GM18907 (cell line): ENCODE results near the gene LMNTD2.

Source experiments
- ATAC-seq: cut with Tn5 transposase; IDR thresholded peaks from one replicate; pipeline ENCODE4 v1.9.1; 2021; ENCODE audit warnings: mild to moderate bottlenecking, moderate library complexity; ENCODE audit not compliant: unreplicated experiment

The LMNTD2 gene, protein sequence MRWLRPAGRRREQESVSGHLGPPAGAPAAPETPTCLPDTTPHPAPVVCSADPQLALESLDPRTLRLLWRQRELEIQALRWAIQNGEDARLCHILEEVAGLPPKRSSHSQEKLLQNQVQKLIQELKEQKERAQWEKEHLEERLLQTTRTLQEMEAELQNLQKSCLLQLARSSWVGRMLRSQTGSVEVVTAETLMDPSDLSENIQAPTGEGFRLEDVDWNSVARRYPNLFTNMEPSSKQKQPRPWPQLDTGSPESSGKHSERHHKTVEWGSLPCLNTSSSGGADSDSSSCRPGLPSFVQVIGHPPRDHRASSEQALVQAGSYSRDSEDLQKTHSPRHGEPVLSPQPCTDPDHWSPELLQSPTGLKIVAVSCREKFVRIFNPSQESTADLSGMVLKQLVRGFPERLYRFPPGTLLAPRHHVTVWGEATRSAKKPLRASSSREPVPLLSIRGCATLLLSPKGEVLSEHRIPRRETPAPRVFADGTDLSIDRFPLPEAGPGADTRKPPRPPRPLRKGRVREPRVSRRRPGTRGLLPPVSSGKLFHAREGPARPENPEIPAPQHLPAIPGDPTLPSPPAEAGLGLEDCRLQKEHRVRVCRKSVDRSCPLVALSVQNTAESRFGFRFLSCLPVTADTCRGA

DNA sequence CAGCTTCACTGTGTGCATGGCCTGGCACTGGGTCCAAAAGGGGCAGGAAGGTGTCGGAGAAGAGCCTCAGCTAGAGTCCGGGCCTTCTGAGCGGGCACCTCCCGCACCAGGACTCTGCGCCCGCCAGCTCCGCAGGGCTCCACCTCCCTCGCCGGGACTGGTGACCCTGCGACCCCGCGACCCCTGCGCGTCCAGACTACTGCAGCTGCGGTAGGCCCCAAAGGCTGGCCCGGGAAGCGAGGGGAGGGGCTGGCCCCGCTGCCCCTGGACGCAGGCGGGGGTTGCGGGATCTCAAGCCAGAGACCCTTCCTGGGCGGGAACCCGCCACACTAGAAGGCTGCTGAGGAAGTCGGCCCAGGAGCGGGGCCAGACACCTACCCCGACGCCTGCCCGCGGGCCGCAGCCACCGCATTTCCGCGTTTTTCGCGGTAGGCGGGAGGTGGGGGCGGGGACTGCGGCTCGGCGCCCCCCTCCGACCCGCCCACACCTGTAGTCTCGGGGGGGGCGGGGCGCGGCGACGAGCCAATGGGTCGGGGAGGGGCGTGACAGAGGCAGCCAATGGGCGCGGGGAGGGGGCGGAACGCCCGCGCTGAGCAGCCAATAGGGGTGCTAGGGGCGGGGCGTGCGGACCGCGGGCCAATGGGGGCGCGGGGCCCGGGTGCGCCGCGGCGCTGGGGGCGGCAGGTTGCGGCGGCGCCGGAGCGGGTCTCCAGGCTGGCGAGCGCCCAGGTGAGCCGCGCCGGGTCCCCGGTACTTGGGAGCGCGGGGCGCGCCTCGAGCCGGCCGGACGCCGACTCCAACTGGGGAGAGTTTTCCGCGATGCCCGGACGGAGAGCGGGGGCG, at the start of gene LMNTD2, which contains the start of gene RASSF7:
TSS of gene LMNTD2 (minus strand) at position 434 of the 843 bp plus-strand sequence. CDS start at position 412, 22 bp downstream.
TSS of gene RASSF7 (plus strand) at position 666 of the 843 bp plus-strand sequence. CDS start 799 bp downstream, outside the sequence.
- ATAC-seq: peak; percentile 59

DNA sequence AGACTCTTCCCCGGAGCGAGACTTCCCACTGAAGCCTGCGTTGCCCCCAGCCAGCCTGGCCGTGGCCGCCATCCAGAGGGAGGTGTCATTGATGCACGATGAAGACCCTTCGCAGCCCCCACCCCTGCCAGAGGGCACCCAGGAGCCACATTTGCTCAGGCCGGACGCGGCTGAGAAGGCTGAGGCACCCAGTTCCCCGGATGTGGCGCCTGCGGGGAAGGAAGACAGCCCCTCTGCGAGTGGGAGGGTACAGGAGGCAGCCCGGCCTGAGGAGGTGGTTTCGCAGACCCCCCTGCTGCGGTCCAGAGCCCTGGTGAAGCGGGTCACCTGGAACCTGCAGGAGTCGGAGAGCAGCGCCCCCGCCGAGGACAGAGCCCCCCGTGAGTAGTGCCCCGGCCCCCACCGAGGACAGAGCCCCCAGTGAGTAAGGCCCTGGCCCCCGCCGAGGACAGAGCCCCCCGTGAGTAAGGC, 48.8 kb upstream of the LMNTD2 start:
- ATAC-seq: no peak

DNA sequence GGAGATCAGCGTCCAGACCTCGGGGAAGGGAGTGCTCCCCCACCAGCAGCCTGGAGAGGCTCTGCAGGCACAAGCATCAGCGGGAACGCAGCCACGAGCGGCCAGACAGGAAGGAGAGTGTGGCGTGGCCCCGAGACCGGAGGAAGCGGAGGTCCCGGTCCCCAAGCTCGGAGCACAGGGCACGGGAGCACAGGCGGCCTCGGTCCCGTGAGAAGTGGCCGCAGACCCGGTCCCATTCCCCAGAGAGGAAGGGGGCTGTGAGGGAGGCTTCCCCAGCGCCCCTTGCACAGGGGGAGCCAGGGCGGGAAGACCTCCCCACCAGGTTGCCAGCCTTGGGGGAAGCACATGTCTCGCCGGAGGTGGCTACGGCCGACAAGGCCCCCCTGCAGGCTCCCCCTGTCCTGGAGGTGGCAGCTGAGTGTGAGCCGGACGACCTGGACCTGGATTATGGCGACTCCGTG, 48.3 kb upstream of the LMNTD2 start:
- ATAC-seq: no peak

DNA sequence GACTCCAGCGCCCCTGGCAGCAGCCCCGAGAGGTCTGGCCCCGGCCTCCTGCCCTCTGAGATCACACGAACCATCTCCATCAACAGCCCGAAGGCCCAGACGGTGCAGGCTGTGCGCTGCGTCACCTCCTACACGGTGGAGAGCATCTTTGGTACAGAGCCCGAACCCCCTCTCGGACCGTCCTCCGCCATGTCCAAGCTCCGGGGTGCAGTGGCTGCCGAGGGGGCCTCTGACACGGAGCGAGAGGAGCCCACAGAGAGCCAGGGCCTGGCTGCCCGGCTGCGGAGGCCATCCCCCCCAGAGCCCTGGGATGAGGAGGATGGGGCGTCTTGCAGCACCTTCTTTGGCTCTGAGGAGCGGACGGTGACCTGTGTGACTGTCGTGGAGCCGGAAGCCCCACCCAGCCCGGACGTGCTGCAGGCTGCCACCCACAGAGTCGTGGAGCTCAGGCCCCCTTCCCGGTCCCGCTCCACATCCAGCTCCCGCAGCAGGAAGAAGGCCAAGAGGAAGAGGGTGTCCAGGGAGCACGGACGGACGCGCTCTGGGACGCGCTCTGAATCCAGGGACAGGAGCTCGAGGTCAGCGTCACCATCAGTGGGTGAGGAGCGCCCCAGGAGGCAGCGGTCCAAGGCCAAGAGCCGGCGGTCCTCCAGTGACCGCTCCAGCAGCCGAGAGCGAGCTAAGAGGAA, 47.6 kb upstream of the LMNTD2 start:
- ATAC-seq: no peak

DNA sequence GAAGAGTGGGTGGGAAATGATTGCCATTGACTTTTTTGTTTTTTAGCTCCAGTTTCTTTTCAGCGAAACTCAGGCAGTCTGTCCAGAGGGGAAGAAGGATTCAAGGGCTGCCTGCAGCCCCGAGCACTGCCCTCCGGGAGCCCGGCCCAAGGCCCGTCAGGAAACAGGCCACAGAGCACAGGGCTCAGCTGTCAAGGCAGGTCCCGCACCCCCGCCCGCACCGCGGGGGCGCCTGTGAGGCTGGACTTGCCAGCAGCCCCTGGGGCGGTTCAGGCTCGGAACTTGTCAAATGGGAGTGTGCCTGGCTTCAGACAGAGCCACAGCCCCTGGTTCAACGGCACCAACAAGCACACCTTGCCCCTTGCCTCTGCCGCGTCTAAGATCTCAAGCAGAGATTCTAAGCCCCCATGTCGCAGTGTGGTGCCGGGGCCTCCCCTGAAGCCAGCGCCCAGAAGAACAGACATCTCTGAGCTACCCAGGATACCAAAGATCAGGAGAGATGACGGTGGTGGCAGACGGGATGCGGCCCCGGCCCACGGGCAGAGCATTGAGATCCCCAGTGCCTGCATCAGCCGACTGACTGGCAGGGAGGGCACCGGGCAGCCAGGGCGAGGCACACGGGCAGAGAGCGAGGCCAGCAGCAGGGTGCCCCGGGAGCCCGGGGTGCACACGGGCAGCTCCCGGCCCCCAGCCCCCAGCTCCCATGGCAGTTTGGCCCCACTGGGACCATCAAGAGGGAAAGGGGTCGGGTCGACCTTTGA, 46.7 kb upstream of the LMNTD2 start:
- no peak for ATAC-seq

DNA sequence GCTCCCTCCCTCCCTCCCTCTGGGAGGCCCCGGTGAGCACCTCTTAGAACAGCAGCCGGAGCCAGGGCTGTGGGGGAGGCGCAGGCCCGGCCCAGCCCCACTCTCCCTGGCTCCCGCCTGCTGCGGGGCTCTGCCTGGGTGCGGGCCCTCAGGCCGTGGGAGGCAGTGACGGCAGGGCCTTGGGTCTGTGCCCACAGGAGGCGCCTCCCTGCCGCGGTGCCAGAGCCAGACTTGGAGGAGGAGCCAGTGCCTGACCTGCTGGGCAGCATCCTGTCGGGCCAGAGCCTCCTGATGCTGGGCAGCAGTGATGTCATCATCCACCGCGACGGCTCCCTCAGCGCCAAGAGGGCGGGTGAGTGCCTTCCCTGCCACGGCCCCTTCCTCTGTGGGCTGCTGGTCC, 45.7 kb upstream of the LMNTD2 start:
- no peak for ATAC-seq

DNA sequence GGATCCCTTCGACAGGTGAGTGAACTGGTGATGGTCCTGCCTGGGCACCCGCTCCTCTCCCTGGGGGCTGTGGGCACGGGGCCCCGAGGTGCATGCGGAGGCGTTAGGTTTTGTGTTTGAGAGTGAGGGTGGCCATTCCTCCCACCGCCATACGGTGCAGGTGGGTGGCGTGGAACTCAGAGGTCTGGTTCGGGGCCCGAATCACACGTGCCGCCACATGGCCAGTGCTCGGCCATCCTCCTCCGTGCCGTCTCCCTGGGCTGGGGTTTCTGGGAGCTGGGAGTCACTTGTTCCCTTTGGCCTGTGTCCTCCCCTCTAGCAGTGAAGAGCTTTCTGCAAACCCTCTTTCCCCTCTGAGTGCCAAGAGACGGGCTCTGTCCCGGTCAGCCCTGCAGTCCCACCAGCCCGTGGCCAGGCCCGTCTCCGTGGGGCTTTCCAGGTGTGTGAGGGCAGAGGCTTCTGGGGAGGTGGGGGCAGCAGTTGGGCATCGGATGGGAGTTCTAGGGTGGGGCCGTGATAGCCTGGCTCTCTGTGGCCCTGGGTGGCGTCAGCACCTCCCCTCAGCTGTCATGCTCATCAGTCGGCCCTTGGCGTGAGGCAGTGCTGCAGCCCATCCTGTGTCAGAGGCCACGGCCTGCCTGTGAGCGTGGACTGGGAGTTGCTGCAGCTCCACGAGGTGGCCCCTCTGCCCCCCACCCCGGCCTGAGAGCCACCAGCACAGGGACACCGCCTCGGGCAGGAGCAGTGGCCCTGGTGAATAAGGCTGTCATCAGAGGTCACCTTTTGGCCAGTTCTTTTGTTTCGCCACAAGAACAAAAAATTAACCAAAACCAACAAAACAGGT, 45.0 kb upstream of the LMNTD2 start:
- no peak for ATAC-seq

DNA sequence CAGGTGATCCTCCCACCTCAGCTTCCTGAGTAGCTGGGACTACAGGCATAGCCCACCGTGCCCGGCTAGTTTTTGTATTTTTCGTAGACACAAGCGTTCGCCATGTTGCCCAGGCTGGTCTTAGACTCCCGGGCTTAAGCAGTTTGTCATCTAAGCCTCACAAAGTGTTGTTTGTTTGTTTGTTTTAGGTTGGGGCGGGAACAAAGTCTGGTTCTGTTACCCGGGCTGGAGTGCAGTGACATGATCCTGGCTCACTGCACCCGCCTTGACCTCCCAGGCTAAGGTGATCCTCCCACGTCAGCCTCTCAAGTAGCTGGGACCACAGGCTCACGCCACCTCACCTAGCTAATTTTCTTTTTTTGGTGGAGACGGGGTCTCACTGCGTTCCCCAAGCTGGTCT, 42.6 kb upstream of the LMNTD2 start:
- ATAC-seq: no peak

DNA sequence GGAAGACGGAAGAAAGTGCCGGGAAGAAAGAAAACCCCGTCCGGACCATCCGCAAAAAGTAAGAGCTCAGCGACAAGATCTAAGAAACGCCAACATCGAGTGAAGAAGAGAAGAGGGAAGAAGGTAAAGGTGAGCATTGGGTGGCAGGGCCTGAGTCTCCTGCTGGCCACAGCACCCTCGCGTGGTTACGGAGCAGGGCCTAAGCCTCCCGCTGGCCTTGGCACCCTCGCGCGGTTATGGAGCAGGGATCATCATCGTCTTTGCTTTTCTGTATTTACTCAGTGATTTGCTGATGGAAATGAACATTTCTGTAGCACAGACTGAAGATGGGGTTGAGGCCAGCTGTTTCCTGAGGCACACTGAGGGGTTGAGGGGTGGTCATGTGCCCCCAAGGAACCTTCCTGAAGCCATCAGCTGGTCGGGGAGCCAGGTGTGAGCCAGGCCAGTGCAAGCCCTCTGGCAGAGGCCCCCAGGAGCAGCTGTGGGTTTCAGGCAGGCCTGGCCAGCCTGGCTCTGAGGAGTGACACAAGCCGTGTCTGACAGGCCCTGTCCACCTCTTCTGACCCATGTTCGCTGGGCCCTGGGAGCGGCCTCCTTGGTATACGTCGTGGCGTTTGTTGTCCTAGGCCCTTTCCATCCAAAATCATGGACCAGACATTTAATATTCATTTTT, 41.2 kb upstream of the LMNTD2 start:
- no peak for ATAC-seq

DNA sequence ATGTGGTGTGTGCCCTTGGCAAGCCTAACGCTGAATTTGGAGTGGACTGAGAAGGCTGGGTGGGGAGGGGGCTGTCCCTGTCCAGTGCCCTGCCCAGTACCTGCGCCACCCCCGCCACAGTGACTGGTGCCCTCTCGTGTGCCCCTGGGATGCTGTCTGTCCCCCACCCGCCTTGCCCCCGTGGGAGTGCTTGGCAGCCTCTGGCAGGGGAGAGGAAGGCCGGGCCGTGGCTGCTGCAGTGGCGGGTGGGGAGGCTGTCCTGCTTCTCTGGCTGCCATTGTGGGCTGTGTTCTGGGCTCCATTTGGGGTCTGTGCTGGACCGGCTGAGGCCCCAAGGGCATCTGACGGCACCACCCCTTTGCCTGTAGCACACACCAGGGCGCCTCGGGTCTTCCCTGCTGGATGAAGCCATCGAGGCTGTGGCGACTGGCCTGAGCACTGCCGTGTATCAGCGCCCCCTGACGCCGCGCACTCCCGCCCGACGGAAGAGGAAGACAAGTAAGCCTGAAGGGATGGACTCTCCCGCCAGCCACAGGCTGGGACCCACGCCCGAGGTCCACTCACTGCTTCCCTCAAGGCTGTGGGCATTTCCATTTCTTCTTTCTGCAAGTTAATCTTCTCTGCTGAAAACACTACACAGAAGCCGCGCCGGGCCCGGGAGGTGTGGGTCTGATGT, 37.6 kb upstream of the LMNTD2 start:
- no peak for ATAC-seq

DNA sequence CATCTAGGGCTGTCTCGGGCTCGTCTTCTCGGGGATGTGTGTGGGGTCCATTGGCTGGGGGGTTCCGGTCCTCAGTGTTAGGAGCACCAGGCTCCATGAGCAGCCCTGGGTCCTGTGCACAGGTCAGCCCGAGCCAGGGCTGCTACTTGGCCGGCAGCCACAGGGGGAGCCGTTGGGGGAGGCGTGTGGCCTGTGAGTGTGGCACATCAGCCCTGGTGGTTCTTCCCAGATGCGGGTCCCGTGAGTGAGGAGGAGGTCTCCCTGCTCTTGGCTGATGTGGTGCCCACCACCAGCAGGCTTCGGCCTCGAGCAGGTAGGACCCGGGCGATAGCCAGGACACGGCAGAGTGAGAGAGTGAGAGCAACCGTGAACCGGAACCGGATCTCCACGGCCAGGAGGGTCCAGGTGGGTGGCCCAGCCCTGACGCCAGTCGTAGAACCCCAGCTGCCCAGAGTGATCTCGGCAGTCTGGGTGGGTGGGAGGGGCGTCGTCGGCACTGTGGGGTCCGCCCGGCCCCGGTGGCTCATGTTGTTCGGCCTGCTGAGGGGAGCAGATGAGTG, 36.7 kb upstream of the LMNTD2 start:
- no peak for ATAC-seq

DNA sequence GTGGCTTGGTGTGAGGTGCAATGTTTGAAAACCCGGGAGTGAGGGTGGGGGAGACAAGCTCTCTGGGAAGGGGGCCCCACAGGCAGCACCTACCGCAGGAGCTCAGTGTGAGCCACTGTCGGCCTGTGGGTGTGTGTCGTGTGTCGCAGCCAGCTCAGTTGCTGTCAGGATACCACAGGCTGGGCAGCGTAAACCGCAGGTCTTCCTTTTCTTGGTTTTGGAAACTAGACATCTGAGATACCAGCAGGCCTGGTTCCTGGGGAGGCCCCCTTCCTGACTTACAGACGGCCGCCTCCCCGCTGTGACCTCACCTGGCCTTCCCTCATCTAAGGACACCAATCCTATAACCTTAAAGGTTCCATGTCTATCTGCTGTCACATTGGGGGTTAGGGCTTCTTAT, 35.8 kb upstream of the LMNTD2 start:
- no peak for ATAC-seq

DNA sequence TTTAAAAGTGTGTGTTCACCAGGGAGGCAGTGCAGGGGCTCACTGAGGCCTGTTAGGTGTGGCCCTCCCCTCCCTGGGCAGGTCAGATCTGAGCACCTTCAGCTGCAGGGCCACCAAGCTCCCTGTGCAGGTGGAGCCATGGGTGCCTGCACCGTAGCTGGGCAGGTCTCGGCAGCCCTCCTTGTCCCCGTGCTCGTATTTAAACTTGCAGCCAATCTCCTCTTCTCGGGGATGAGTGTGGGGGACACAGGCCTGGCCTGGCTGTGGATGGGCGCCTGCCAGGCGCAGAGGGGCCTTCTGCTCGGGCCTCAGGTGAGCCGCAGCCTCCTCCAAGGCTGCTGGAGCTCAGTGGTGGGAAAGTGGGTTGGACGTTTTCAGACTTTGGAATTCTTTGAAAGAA, 34.9 kb upstream of the LMNTD2 start:
- ATAC-seq: no peak

DNA sequence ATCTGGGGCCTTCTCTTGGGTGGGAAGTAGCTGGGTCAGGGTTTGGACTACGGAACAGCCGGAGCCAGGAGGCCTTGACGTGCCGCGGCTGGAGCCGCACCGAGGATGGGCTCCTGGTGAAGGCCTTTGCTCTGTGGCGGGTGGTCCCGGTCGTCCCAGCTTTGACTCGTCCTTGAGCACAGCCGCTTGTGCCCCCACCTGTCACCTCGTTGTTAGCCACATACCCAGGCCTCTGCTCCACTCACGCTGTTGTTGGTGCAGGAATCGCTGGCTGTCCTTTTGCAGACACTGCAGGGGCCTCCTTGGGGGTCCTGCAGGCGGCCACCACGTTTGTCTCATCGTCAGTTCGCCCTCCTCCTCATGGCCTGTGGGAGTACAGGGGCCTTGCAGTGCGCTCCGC, 32.8 kb upstream of the LMNTD2 start:
- no peak for ATAC-seq

DNA sequence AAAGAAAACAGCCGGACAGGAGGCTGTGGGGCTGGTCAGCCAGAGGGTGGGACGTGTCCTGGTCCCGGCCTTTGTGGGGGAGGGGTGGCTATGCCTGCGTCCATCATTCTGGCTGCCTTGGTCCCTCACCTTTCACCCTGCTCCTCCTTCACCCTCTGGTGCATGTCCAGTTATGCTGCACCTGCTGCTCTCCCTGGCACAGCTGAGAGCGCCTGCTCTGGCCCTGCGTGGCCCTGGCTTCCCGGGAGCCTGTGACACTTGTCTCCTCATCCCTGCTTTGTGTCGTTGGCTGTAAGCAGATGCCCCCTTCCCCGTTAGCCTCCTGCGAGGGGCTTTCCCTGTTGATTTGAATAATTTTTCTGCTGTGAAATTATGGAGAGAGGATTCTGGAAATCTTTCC, 32.4 kb upstream of the LMNTD2 start:
- ATAC-seq: no peak

DNA sequence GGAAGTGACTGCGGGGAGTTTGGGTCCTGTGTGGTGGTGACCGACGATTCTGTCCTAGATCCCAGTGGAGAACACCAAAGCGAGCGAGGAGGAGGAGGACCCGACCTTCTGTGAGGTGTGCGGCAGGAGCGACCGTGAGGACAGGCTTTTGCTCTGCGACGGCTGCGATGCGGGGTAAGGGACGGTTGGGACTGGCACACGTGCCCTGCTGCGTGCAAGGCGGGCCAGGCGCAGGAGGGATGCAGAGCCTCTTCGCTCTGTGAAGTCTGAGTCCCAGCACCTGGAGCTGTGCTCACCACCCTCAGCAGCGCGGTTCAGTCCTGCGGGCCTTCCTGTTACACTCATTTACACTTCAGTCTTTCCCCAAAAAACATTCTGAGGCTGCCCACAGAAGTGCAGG, 32.0 kb upstream of the LMNTD2 start:
- ATAC-seq: no peak

DNA sequence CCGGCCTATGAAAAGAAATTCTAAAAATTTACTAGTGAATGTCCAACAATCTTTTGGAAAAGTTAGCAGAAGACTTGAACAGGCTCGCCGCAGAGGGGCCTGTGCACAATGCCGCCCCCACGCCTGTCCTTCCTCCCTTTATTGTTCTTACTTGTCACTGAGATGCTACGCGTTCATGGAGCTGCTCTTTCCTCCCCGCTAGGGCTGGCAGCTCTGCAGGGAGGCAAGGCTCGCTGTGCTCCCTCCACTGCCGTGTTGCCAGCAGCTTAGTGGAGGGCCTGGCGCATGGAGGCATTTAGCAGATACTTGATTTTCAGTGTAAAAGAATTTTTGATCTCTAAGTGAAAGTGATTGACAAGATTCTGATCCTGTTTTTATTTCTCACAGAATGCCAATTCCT, 30.5 kb upstream of the LMNTD2 start:
- ATAC-seq: no peak

DNA sequence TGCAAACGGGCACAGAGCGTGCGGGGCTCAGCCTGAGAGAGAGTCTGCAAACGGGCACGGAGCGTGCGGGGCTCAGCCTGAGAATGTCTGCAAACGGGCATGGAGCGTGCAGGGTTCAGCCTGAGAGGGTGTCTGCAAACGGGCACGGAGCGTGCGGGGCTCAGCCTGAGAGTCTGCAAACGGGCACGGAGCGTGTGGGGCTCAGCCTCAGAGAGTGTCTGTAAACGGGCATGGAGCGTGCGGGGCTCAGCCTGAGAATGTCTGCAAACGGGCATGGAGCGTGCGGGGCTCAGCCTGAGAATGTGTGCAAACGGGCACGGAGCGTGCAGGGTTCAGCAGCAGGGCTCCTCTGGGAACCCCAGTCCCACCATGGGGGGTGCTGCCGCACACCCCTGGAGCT, 29.3 kb upstream of the LMNTD2 start:
- no peak for ATAC-seq
